Measurements from ENCODE around the gene KATNAL2.

KATNAL2 gene

GRCh38 chr18:47054369-47054768 lies 137.0 kb downstream of the KATNAL2 start:
- DNase-seq (ENCODE audit: low read depth): no peak
- TF ChIP-seq, protein P1, sequence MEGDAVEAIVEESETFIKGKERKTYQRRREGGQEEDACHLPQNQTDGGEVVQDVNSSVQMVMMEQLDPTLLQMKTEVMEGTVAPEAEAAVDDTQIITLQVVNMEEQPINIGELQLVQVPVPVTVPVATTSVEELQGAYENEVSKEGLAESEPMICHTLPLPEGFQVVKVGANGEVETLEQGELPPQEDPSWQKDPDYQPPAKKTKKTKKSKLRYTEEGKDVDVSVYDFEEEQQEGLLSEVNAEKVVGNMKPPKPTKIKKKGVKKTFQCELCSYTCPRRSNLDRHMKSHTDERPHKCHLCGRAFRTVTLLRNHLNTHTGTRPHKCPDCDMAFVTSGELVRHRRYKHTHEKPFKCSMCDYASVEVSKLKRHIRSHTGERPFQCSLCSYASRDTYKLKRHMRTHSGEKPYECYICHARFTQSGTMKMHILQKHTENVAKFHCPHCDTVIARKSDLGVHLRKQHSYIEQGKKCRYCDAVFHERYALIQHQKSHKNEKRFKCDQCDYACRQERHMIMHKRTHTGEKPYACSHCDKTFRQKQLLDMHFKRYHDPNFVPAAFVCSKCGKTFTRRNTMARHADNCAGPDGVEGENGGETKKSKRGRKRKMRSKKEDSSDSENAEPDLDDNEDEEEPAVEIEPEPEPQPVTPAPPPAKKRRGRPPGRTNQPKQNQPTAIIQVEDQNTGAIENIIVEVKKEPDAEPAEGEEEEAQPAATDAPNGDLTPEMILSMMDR (IDR thresholded peaks at IDR 0.05; ENCODE audit: control insufficient read depth, extremely low read depth, insufficient read depth): no peak
- no peak overlapping the region for H3K4me3 ChIP-seq (ENCODE audit: low read depth, low read length)

DNA sequence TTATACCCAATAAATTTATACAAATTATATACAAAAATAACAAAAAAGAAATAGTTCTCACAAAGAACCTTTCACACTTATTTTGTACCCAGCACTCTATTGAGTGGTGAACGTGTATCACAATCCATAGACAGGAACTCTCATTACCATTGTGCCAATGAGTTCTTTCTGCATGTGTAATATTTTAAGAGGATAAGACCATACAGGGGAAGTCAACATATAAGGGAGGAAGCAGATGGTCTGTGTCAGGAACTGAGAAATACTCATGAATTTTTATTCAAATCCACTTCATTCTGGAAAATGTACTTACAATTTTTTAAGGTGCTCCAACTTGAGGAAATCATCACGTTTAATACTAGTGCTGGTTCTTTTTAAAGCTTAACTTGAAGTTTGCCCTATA lies 145.1 kb downstream of the KATNAL2 start:
- no peak for DNase-seq (ENCODE audit: low read depth)
- TF ChIP-seq, protein P1 (IDR thresholded peaks at IDR 0.05; ENCODE audit: control insufficient read depth, extremely low read depth, insufficient read depth): no peak
- no peak overlapping the region for H3K4me3 ChIP-seq (ENCODE audit: low read depth, low read length)

GRCh38 chr18:47063096-47063495 lies 145.7 kb downstream of the KATNAL2 start:
- H3K4me3 ChIP-seq (ENCODE audit: low read depth, low read length): no peak overlapping the region
- no peak for DNase-seq (ENCODE audit: low read depth)
- TF ChIP-seq, protein P1 (IDR thresholded peaks at IDR 0.05; ENCODE audit: control insufficient read depth, extremely low read depth, insufficient read depth): no peak

GRCh38 chr18:47067648-47068047 lies 150.2 kb downstream of the KATNAL2 start:
- no peak for DNase-seq (ENCODE audit: low read depth)
- no peak overlapping the region for H3K4me3 ChIP-seq (ENCODE audit: low read depth, low read length)
- TF ChIP-seq, protein P1 (IDR thresholded peaks at IDR 0.05; ENCODE audit: control insufficient read depth, extremely low read depth, insufficient read depth): no peak

- H3K4me3 ChIP-seq (ENCODE audit: low read depth, low read length): no peak overlapping the region
- TF ChIP-seq, protein P1 (IDR thresholded peaks at IDR 0.05; ENCODE audit: control insufficient read depth, extremely low read depth, insufficient read depth): no peak
- no peak for DNase-seq (ENCODE audit: low read depth)
Observed at GRCh38 chr18:47075098-47075883, 157.9 kb downstream of the KATNAL2 start.

DNA sequence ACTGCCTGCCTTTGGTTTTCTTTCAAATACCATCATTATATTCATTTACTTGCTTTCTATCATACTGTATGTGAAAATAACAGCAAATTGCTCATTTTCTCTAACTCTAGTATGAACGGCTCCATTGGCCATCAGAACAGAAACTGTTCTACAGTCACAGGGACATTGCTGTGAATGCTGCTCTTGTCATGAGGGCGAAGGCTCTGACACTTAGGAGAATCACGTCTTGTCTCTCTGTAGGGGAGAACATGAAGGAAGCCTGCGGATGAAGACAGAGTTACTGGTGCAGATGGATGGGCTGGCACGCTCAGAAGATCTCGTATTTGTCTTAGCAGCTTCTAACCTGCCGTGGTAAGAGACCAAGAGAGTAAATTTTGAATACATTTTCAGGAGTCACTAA lies 159.7 kb downstream of the KATNAL2 start:
- no peak overlapping the region for H3K4me3 ChIP-seq (ENCODE audit: low read depth, low read length)
- no peak for DNase-seq (ENCODE audit: low read depth)
- TF ChIP-seq, protein P1 (IDR thresholded peaks at IDR 0.05; ENCODE audit: control insufficient read depth, extremely low read depth, insufficient read depth): no peak

DNA sequence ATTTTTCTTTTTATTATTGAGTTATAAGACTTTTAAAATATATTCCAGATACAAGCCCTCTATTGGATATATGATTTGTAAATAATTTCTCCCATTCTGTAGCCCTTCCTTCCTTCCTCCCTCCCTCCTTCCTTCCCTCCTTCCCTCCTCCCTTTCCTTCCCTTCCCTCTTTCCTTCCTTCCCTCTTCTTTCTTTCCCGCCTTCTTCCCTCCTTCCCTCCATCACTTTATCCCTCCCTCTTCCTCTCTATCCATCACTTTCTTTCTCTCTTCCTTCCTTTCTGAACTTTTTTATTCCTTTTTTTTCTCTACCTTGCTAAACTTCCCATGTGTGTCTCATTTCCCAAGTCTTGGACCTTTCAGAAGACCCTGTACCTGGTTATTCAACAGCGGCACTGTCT lies 163.5 kb downstream of the KATNAL2 start:
- DNase-seq (ENCODE audit: low read depth): no peak
- H3K4me3 ChIP-seq (ENCODE audit: low read depth, low read length): no peak overlapping the region
- TF ChIP-seq, protein P1 (IDR thresholded peaks at IDR 0.05; ENCODE audit: control insufficient read depth, extremely low read depth, insufficient read depth): no peak
